Measurements from ENCODE around the gene VMP1.

DNA sequence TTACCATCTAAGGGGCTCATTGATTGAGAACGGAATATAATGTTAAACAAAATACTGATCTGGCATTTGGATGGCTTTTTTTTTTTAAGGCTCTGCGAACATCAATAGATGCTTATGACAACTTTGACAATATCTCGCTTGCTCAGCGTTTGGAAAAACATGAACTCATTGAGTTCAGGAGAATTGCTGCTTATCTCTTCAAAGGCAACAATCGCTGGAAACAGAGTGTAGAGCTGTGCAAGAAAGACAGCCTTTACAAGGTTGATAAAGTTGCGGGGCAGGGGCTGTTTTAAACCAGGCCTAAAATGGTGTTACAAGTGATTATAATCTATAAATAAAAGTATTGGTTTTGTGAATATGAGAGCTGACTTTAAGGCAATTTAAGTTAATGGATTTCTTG is 22.5 kb upstream of the VMP1 start:
- TF ChIP-seq POLR2A (IDR thresholded peaks at IDR 0.05; ENCODE audit: low read length) = no peak
- TF ChIP-seq GATA1 (IDR thresholded peaks at IDR 0.05; ENCODE audit: low read depth, low read length) = peak; percentile 24

All from erythroblast (primary cell).